Loucy (cell line): ENCODE measurements around the gene SLC9A9.

ENCODE experiments used
- CTCF ChIP-seq: fragments of 200-600 bp; sonication (generic); conservative IDR thresholded peaks from 2 replicates; pipeline ENCODE4 v1.5.1; 2014; ENCODE audit warnings: mild to moderate bottlenecking, antibody characterized with exemption, low read length
- EZH2phosphoT487 ChIP-seq: fragments of 200-600 bp; IDR thresholded peaks from 2 replicates; pipeline ENCODE4 v1.6.1; 2018; ENCODE audit warnings: antibody characterized with exemption, mild to moderate bottlenecking, moderate library complexity, borderline replicate concordance

GRCh38 chr3:143331350-143331749 is 516.9 kb downstream of the SLC9A9 start:
- TF ChIP-seq CTCF (no peak), EZH2phosphoT487 (no peak)
